Breast epithelium (tissue), 4 donors: Measurements from ENCODE around the gene PTPRU. TPM values are rescaled to one million over a fixed set of nuclear protein-coding genes. Genes with fewer than 3 reads are reported as not detected.

Experiments
- DNase-seq, 2 donors: peaks; one replicate each; pipeline ENCODE4 v3.0.0-alpha.2; 2019; ENCODE audit warnings: low spot score in 2 of 2
- H3K27ac ChIP-seq, 2 donors: fragments of 200-600 bp; sonication (generic) in 1 of 2; one replicate each; pipeline ENCODE4 v1.5.1; 2016 to 2019; ENCODE audit warnings: mild to moderate bottlenecking in 1 of 2
- H3K27me3 ChIP-seq, 2 donors: fragments of 200-600 bp; sonication (generic) in 1 of 2; one replicate each; pipeline versions ENCODE4 v1.5.1 to v1.6.0; 2017 to 2019; ENCODE audit warnings: control low read depth in 1 of 2, mild to moderate bottlenecking in 1 of 2
- H3K36me3 ChIP-seq: fragments of 200-600 bp; one replicate; pipeline ENCODE4 v1.5.1; 2019
- H3K4me1 ChIP-seq, 2 donors: fragments of 200-600 bp; sonication (generic); one replicate each; pipeline ENCODE4 v1.5.1; 2016 to 2019; ENCODE audit warnings: control low read depth in 1 of 2
- H3K4me3 ChIP-seq, 3 donors: fragments of 200-600 bp; sonication (generic); 1 replicate in 2 of 3; 2 replicates in 1 of 3; pipeline ENCODE4 v1.5.1; 2016 to 2019; ENCODE audit warnings: mild to moderate bottlenecking in 3 of 3, moderate library complexity in 2 of 3
- H3K9me3 ChIP-seq, 2 donors: fragments of 200-600 bp; sonication (generic) in 1 of 2; one replicate each; pipeline ENCODE4 v1.5.1; 2016 to 2019; ENCODE audit warnings: control low read depth in 1 of 2
- CTCF ChIP-seq, 3 donors: fragments of 450-650 bp; IDR thresholded peaks; one replicate each; pipeline ENCODE4 v1.5.1; 2016 to 2017; ENCODE audit warnings: antibody characterized with exemption in 3 of 3, mild to moderate bottlenecking in 3 of 3, moderate library complexity in 3 of 3
- POLR2A ChIP-seq: fragments of 450-650 bp; IDR thresholded peaks from one replicate; pipeline ENCODE4 v1.6.1; 2016; ENCODE audit warnings: antibody characterized with exemption, mild to moderate bottlenecking, moderate library complexity
- POLR2AphosphoS5 ChIP-seq, 3 donors: sonication (generic); formaldehyde crosslinking; IDR thresholded peaks; one replicate each; pipeline ENCODE4 v1.6.1; 2017; ENCODE audit warnings: antibody characterized with exemption in 3 of 3
- intact Hi-C: fragments of 100-400 bp; cut with DNase I; formaldehyde crosslinking; loops from one replicate; pipeline ENCODE4 v1.15.1; 2023; ENCODE audit warnings: low total_unique reads
- total RNA-seq, 3 donors: library from RNA; depleted of rRNA; stranded (reverse); fragments of >200 nt; gene quantifications; one replicate each; pipeline ENCODE4 v1.1.0, GENCODE V29; 2016

The PTPRU gene
- total RNA-seq, 3 donors from 2014 or later: 16.0 to 33.1 (median 32.5) TPM

- H3K27ac ChIP-seq: no peak overlapping the region
- peak overlapping the region; percentile 42 to 72 (median 53) for H3K4me3 ChIP-seq
- TF ChIP-seq POLR2AphosphoS5 (IDR thresholded peaks at IDR 0.05): no peak
- TF ChIP-seq POLR2A: no peak
- TF ChIP-seq CTCF (IDR thresholded peaks at IDR 0.05): no peak
- no peaks in the 10 kb centered on the region for H3K27me3 ChIP-seq
- intact Hi-C loops: no loop called here
- no peaks in the 10 kb centered on the region for H3K9me3 ChIP-seq
- no peaks in the 10 kb centered on the region for H3K4me1 ChIP-seq
- no peaks in the 10 kb centered on the region for H3K36me3 ChIP-seq
- no peak for DNase-seq
Measured at GRCh38 chr1:29258976-29259801, 22.9 kb downstream of the PTPRU start.

- Histone ChIP-seq H3K36me3 (no peaks in the 10 kb centered on the region), H3K4me3 (peak overlapping the region; percentile 42 to 72 (median 53)), H3K27ac (no peak overlapping the region), H3K27me3 (no peaks in the 10 kb centered on the region), H3K9me3 (no peaks in the 10 kb centered on the region), H3K4me1 (no peaks in the 10 kb centered on the region)
- DNase-seq: no peak
- TF ChIP-seq POLR2AphosphoS5 (IDR thresholded peaks at IDR 0.05): no peak
- no peak for TF ChIP-seq POLR2A
- TF ChIP-seq CTCF (IDR thresholded peaks at IDR 0.05): no peak
- intact Hi-C loops: no loop called here
Measured at GRCh38 chr1:29259802-29260441, 23.6 kb downstream of the PTPRU start.

- intact Hi-C loops: no loop called here
- Histone ChIP-seq H3K27ac (no peak overlapping the region), H3K27me3 (no peaks in the 10 kb centered on the region), H3K4me3 (peak overlapping the region in 1 of 3 donors; percentile 72), H3K9me3 (no peaks in the 10 kb centered on the region), H3K36me3 (no peaks in the 10 kb centered on the region), H3K4me1 (no peaks in the 10 kb centered on the region)
- TF ChIP-seq POLR2A: no peak
- TF ChIP-seq CTCF (IDR thresholded peaks at IDR 0.05): no peak
- no peak for TF ChIP-seq POLR2AphosphoS5 (IDR thresholded peaks at IDR 0.05)
- DNase-seq: no peak
Measured at GRCh38 chr1:29260531-29260930, 24.2 kb downstream of the PTPRU start.

- intact Hi-C loops: loop anchor here (1.0 kb wide), 1 partner anchor 28 kb away; no protein-coding TSS in a partner anchor
- TF ChIP-seq POLR2A (no peak), POLR2AphosphoS5 (IDR thresholded peaks at IDR 0.05) (no peak), CTCF (IDR thresholded peaks at IDR 0.05) (no peak)
- no peak overlapping the region for H3K27ac ChIP-seq
Measured at GRCh38 chr1:29264773-29265389, 28.6 kb downstream of the PTPRU start.

GRCh38 chr1:29266912-29267311, 30.6 kb downstream of the PTPRU start:
- DNase-seq: no peak
- Histone ChIP-seq H3K27me3 (no peaks in the 10 kb centered on the region), H3K4me1 (peaks cover 0 to 9% of the 10 kb centered on the region in 2 donors), H3K36me3 (no peaks in the 10 kb centered on the region), H3K9me3 (no peaks in the 10 kb centered on the region), H3K27ac (no peak overlapping the region), H3K4me3 (no peak overlapping the region)
- intact Hi-C loops: no loop called here
- TF ChIP-seq POLR2A (no peak), CTCF (IDR thresholded peaks at IDR 0.05) (no peak), POLR2AphosphoS5 (IDR thresholded peaks at IDR 0.05) (no peak)

More at GRCh38 chr1:29264773-29265389, 28.6 kb downstream of the PTPRU start:
- Histone ChIP-seq H3K4me1 (no peaks in the 10 kb centered on the region), H3K27me3 (no peaks in the 10 kb centered on the region), H3K4me3 (no peak overlapping the region), H3K36me3 (no peaks in the 10 kb centered on the region), H3K9me3 (no peaks in the 10 kb centered on the region)
- DNase-seq: no peak
